GM12878 (cell line): ENCODE measurements around the gene LUZP2. TPM values are rescaled to one million over a fixed set of nuclear protein-coding genes. Genes with fewer than 3 reads are reported as not detected.

Source experiments
- ATAC-seq: fragments of 200-7000 bp; cut with Tn5 transposase; 3 replicates; pipeline ENCODE4 v1.9.1; 2020; ENCODE audit warnings: mild to moderate bottlenecking, moderate library complexity
- BruUV-seq: library from RNA; stranded (reverse); fragments of 400-500 nt; replicated peaks from 2 replicates; lab custom pipeline; 2021; lab: Mats Ljungman, UMichigan
- CTCF ChIA-PET: fragments of 300-600 bp; sonication (Branson Sonifier 250); formaldehyde crosslinking; extraction: SDS; loops from one replicate; lab custom pipeline; 2021; ENCODE audit warnings: inconsistent platforms; lab: Yijun Ruan, JAX
- POLR2A ChIA-PET: fragments of 350-600 bp; formaldehyde crosslinking; extraction: SDS; loops from one replicate; lab custom pipeline; 2021; ENCODE audit warnings: inconsistent platforms; lab: Charles Lee
- RAD21 ChIA-PET: fragments of 300-600 bp; sonication (Branson Sonifier 250); formaldehyde crosslinking; loops from one replicate; lab custom pipeline; 2023; ENCODE audit warnings: antibody characterized with exemption; ENCODE audit not compliant: unreplicated experiment; lab: Charles Lee
- SMC1A ChIA-PET: fragments of 300-600 bp; sonication (Branson Sonifier 250); formaldehyde crosslinking; loops from one replicate; lab custom pipeline; 2023; ENCODE audit not compliant: unreplicated experiment, uncharacterized antibody; lab: Charles Lee
- DNase-seq: peaks from one replicate; pipeline ENCODE4 v3.0.0-alpha.2; 2011; ENCODE audit warnings: low read depth, low spot score
- FAIRE-seq: peaks from 3 replicates; lab custom pipeline; 2011; peaks lifted over from hg19 to GRCh38; lab: Jason Lieb, UNC
- H2AFZ ChIP-seq: 2 replicates; pipeline ENCODE4 v1.6.0; 2011; ENCODE audit warnings: low read depth, low read length, control low read depth; ENCODE audit not compliant: control insufficient read depth
- H3K27ac ChIP-seq: 2 replicates; pipeline ENCODE4 v1.5.1; 2011; ENCODE audit warnings: control low read depth; ENCODE audit not compliant: control insufficient read depth, insufficient read depth
- H3K27me3 ChIP-seq, 2 experiments: replicated peaks in 1 of 2; 2 replicates each; pipeline versions ENCODE4 v1.6.0 to v1.6.1; 2011; ENCODE audit warnings: low read length in 1 of 2; ENCODE audit not compliant: control insufficient read depth in 2 of 2, insufficient read depth in 2 of 2
- H3K36me3 ChIP-seq, 2 experiments: 2 replicates each; pipeline ENCODE4 v1.5.1; 2011; ENCODE audit warnings: low read length in 1 of 2; ENCODE audit not compliant: control insufficient read depth in 2 of 2, insufficient read depth in 2 of 2
- H3K4me1 ChIP-seq: 2 replicates; pipeline ENCODE4 v1.6.1; 2011; ENCODE audit warnings: mild to moderate bottlenecking, low read length, moderate library complexity, mixed read lengths; ENCODE audit not compliant: control insufficient read depth, insufficient read depth
- H3K4me2 ChIP-seq: 2 replicates; pipeline ENCODE4 v1.6.0; 2011; ENCODE audit warnings: control low read depth; ENCODE audit not compliant: control insufficient read depth, insufficient read depth
- H3K4me3 ChIP-seq: fragments of 200-600 bp; sonication (generic); 2 replicates; pipeline ENCODE4 v1.5.1; 2016
- H3K79me2 ChIP-seq: 2 replicates; pipeline ENCODE4 v1.6.0; 2011; ENCODE audit warnings: low read length; ENCODE audit not compliant: control insufficient read depth, insufficient read depth
- H3K9ac ChIP-seq: 2 replicates; pipeline ENCODE4 v1.8.0; 2011; ENCODE audit warnings: low read length, control low read depth, mixed read lengths; ENCODE audit not compliant: control insufficient read depth, insufficient read depth
- H3K9me3 ChIP-seq: replicated peaks from 3 replicates; pipeline ENCODE4 v1.5.1; 2011; ENCODE audit warnings: mild to moderate bottlenecking, low read length; ENCODE audit not compliant: control insufficient read depth, insufficient read depth
- H4K20me1 ChIP-seq: 2 replicates; pipeline ENCODE4 v1.6.0; 2011; ENCODE audit not compliant: control insufficient read depth, insufficient read depth
- CHD2 ChIP-seq: IDR thresholded peaks from 2 replicates; pipeline ENCODE4 v1.6.1; 2011; ENCODE audit warnings: low read depth, low read length, improper control_type of control experiment, borderline replicate concordance
- ESRRA ChIP-seq: IDR thresholded peaks from 2 replicates; pipeline ENCODE4 v1.6.1; 2012; ENCODE audit warnings: mild to moderate bottlenecking, low read length, improper control_type of control experiment
- ETV6 ChIP-seq, 2 experiments: fragments of 450-650 bp in 1 of 2; IDR thresholded peaks in 1 of 2; conservative IDR thresholded peaks in 1 of 2; 2 replicates each; pipeline ENCODE4 v1.6.1; 2014; ENCODE audit warnings: antibody characterized with exemption in 1 of 2, borderline replicate concordance in 1 of 2, low read depth in 1 of 2, mild to moderate bottlenecking in 1 of 2, moderate library complexity in 1 of 2
- HCFC1 ChIP-seq: fragments of 150-350 bp; IDR thresholded peaks from 2 replicates; pipeline ENCODE4 v1.6.1; 2014; ENCODE audit warnings: low read length
- HDAC2 ChIP-seq: fragments of 200-600 bp; sonication (generic); IDR thresholded peaks from 2 replicates; pipeline ENCODE4 v1.6.1; 2017
- JUNB ChIP-seq: IDR thresholded peaks from 2 replicates; pipeline ENCODE4 v1.6.1; 2016; ENCODE audit warnings: antibody characterized with exemption, mild to moderate bottlenecking
- YBX1 ChIP-seq: fragments of 450-650 bp; IDR thresholded peaks from 2 replicates; pipeline ENCODE4 v1.6.1; 2016; ENCODE audit warnings: antibody characterized with exemption
- ZBTB33 ChIP-seq: fragments of 450-650 bp; IDR thresholded peaks from 2 replicates; pipeline ENCODE4 v1.6.1; 2017; ENCODE audit warnings: mild to moderate bottlenecking
- WGBS: methylation state at CpG from one replicate; pipeline ENCODE4 v1.1.6; 2016; ENCODE audit warnings: low lambda C conversion rate; ENCODE audit not compliant: insufficient replicate concordance, insufficient coverage; ENCODE audit errors: missing lambda C conversion rate; 5-methylcytosine and 5-hydroxymethylcytosine counted together
- in situ Hi-C: fragments of 300-500 bp; cut with MboI; formaldehyde crosslinking; loops from 9 replicates; pipeline ENCODE4 v1.14.3; 2018; ENCODE audit warnings: mixed read lengths
- intact Hi-C: fragments of 100-400 bp; cut with micrococcal nuclease; formaldehyde crosslinking; loops from one replicate; pipeline ENCODE4 v1.14.2; 2022; ENCODE audit not compliant: unreplicated experiment
- polyA plus RNA-seq, 11 experiments: library from polyadenylated mRNA; depleted of rRNA in 4 of 11; unstranded in 6 of 11; stranded (reverse) in 5 of 11; fragments of >200 nt; fragmentation: Nextera tagmentation in 4 of 11; fragmentation: Illumina TruSeq in 1 of 11; extraction: Ambion mirVana in 4 of 11; extraction: Trizol in 1 of 11; gene quantifications; 1 replicate in 1 of 11; 2 replicates in 10 of 11; pipeline versions ENCODE4 v1.2.1 to v1.2.3, GENCODE V29; 2011 to 2016; ENCODE audit warnings: inconsistent platforms in 2 of 11, missing spikeins in 2 of 11, low read depth in 1 of 11
- total RNA-seq, 4 experiments: library from RNA; depleted of rRNA in 3 of 4; stranded (reverse); fragments of >200 nt in 3 of 4; fragmentation: Illumina TruSeq in 1 of 4; extraction: Trizol in 1 of 4; gene quantifications; 2 replicates each; pipeline versions ENCODE4 v1.2.1 to v1.2.3, GENCODE V29; 2013 to 2021
- TF ChIP-seq, protein P1 (sequence below): IDR thresholded peaks from 2 replicates; pipeline ENCODE4 v1.6.1; 2012; ENCODE audit warnings: improper control_type of control experiment, low read depth, low read length; ENCODE audit not compliant: insufficient replicate concordance
- TF ChIP-seq, protein P2 (sequence below): fragments of 450-650 bp; IDR thresholded peaks from 2 replicates; pipeline ENCODE4 v1.6.1; 2017; ENCODE audit warnings: mild to moderate bottlenecking, moderate library complexity

LUZP2 gene
- total and polyA plus RNA-seq, 10 of the 15 experiments (the other 5 are each of a cell fraction or from before 2014, with no cell fraction given): not detected

GRCh38 chr11:25057861-25058260 lies 561.0 kb downstream of the LUZP2 start (continued):
- TF ChIP-seq, protein P1, sequence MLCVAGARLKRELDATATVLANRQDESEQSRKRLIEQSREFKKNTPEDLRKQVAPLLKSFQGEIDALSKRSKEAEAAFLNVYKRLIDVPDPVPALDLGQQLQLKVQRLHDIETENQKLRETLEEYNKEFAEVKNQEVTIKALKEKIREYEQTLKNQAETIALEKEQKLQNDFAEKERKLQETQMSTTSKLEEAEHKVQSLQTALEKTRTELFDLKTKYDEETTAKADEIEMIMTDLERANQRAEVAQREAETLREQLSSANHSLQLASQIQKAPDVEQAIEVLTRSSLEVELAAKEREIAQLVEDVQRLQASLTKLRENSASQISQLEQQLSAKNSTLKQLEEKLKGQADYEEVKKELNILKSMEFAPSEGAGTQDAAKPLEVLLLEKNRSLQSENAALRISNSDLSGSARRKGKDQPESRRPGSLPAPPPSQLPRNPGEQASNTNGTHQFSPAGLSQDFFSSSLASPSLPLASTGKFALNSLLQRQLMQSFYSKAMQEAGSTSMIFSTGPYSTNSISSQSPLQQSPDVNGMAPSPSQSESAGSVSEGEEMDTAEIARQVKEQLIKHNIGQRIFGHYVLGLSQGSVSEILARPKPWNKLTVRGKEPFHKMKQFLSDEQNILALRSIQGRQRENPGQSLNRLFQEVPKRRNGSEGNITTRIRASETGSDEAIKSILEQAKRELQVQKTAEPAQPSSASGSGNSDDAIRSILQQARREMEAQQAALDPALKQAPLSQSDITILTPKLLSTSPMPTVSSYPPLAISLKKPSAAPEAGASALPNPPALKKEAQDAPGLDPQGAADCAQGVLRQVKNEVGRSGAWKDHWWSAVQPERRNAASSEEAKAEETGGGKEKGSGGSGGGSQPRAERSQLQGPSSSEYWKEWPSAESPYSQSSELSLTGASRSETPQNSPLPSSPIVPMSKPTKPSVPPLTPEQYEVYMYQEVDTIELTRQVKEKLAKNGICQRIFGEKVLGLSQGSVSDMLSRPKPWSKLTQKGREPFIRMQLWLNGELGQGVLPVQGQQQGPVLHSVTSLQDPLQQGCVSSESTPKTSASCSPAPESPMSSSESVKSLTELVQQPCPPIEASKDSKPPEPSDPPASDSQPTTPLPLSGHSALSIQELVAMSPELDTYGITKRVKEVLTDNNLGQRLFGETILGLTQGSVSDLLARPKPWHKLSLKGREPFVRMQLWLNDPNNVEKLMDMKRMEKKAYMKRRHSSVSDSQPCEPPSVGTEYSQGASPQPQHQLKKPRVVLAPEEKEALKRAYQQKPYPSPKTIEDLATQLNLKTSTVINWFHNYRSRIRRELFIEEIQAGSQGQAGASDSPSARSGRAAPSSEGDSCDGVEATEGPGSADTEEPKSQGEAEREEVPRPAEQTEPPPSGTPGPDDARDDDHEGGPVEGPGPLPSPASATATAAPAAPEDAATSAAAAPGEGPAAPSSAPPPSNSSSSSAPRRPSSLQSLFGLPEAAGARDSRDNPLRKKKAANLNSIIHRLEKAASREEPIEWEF: no peak
- TF ChIP-seq CHD2: no peak

DNA sequence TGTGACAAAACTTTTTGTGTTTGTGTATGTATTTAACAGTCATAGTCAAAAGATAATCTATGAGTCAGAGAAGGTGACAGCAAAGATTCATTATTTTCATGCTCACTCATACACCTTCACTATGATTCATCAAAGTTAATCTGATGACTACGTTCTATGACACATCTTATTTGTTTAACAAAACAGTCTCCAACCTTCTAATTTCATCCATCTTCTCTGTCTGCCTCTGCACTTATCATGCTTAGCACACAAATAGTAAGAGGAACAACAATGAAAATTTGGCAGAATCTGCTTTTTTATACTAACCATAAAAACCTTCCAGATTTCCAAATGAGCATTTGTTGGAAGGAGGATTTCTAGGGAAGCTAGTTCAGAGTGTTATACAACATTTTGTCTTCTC lies 568.9 kb downstream of the LUZP2 start:
- no peak for FAIRE-seq
- Histone ChIP-seq H3K27me3 (no peaks in the 10 kb centered on the region), H3K4me3 (no peak overlapping the region), H3K9ac (no peak overlapping the region), H4K20me1 (no peaks in the 10 kb centered on the region), H3K4me2 (no peak overlapping the region), H3K79me2 (no peaks in the 10 kb centered on the region), H3K36me3 (no peaks in the 10 kb centered on the region), H3K4me1 (no peaks in the 10 kb centered on the region), H3K9me3 (no peaks in the 10 kb centered on the region), H3K27ac (no peak overlapping the region), H2AFZ (no peak overlapping the region)
- in situ Hi-C loops (no loop called here), intact Hi-C loops (no loop called here)
- CTCF ChIA-PET: no interaction called here
- ATAC-seq: no peak; the same call in 2 of the 3 replicates
- POLR2A ChIA-PET: no interaction called here
- no peak for DNase-seq
- 0% methylated on average over 1 of the region's 1 CpG for WGBS
- no TSS peak for BruUV-seq
- RAD21 ChIA-PET: no interaction called here
- SMC1A ChIA-PET: no interaction called here
- TF ChIP-seq YBX1 (no peak), JUNB (no peak), ZBTB33 (no peak), HDAC2 (no peak), ESRRA (no peak), ETV6 (conservative IDR thresholded peaks at IDR 0.05 in 1 of 2, IDR thresholded peaks at IDR 0.05 in 1 of 2; ENCODE audit: borderline replicate concordance in 1 of 2, low read depth in 1 of 2) (no peak), HCFC1 (no peak)
- TF ChIP-seq, protein P2, sequence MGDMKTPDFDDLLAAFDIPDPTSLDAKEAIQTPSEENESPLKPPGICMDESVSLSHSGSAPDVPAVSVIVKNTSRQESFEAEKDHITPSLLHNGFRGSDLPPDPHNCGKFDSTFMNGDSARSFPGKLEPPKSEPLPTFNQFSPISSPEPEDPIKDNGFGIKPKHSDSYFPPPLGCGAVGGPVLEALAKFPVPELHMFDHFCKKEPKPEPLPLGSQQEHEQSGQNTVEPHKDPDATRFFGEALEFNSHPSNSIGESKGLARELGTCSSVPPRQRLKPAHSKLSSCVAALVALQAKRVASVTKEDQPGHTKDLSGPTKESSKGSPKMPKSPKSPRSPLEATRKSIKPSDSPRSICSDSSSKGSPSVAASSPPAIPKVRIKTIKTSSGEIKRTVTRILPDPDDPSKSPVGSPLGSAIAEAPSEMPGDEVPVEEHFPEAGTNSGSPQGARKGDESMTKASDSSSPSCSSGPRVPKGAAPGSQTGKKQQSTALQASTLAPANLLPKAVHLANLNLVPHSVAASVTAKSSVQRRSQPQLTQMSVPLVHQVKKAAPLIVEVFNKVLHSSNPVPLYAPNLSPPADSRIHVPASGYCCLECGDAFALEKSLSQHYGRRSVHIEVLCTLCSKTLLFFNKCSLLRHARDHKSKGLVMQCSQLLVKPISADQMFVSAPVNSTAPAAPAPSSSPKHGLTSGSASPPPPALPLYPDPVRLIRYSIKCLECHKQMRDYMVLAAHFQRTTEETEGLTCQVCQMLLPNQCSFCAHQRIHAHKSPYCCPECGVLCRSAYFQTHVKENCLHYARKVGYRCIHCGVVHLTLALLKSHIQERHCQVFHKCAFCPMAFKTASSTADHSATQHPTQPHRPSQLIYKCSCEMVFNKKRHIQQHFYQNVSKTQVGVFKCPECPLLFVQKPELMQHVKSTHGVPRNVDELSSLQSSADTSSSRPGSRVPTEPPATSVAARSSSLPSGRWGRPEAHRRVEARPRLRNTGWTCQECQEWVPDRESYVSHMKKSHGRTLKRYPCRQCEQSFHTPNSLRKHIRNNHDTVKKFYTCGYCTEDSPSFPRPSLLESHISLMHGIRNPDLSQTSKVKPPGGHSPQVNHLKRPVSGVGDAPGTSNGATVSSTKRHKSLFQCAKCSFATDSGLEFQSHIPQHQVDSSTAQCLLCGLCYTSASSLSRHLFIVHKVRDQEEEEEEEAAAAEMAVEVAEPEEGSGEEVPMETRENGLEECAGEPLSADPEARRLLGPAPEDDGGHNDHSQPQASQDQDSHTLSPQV: no peak
